ENCODE measurements around the gene ICAM2.

The ICAM2 gene

GRCh38 chr17:64002658-64003525 lies 17.5 kb downstream of the ICAM2 start:
- TF ChIP-seq REST (IDR thresholded peaks at IDR 0.05; ENCODE audit: insufficient read depth in 1 of 2, low read depth in 2 of 2, low read length in 2 of 2) (no peak), SIN3A (IDR thresholded peaks at IDR 0.05; ENCODE audit: borderline replicate concordance, insufficient read depth, low read length) (no peak), POLR2AphosphoS5 (IDR thresholded peaks at IDR 0.05; ENCODE audit: low read depth, low read length) (no peak), TAF1 (IDR thresholded peaks at IDR 0.05; ENCODE audit: borderline replicate concordance, insufficient read depth, low read length) (no peak), FOXP2 (optimal IDR thresholded peaks at IDR 0.05; ENCODE audit: borderline replicate concordance, extremely low read depth, extremely low read length, insufficient read depth) (no peak)

GRCh38 chr17:64001763-64002529 lies 18.5 kb downstream of the ICAM2 start:
- TF ChIP-seq REST (IDR thresholded peaks at IDR 0.05; ENCODE audit: insufficient read depth in 1 of 2, low read depth in 2 of 2, low read length in 2 of 2) = no peak
- no peak for TF ChIP-seq POLR2AphosphoS5 (IDR thresholded peaks at IDR 0.05; ENCODE audit: low read depth, low read length)
- TF ChIP-seq FOXP2 (optimal IDR thresholded peaks at IDR 0.05; ENCODE audit: borderline replicate concordance, extremely low read depth, extremely low read length, insufficient read depth) = no peak
- no peak for TF ChIP-seq TAF1 (IDR thresholded peaks at IDR 0.05; ENCODE audit: borderline replicate concordance, insufficient read depth, low read length)
- TF ChIP-seq SIN3A (IDR thresholded peaks at IDR 0.05; ENCODE audit: borderline replicate concordance, insufficient read depth, low read length) = no peak

GRCh38 chr17:64001091-64001579 lies 19.3 kb downstream of the ICAM2 start:
- TF ChIP-seq FOXP2 (optimal IDR thresholded peaks at IDR 0.05; ENCODE audit: borderline replicate concordance, extremely low read depth, extremely low read length, insufficient read depth) (no peak), TAF1 (IDR thresholded peaks at IDR 0.05; ENCODE audit: borderline replicate concordance, insufficient read depth, low read length) (no peak), POLR2AphosphoS5 (IDR thresholded peaks at IDR 0.05; ENCODE audit: low read depth, low read length) (no peak), SIN3A (IDR thresholded peaks at IDR 0.05; ENCODE audit: borderline replicate concordance, insufficient read depth, low read length) (no peak), REST (IDR thresholded peaks at IDR 0.05; ENCODE audit: insufficient read depth in 1 of 2, low read depth in 2 of 2, low read length in 2 of 2) (no peak)

- TF ChIP-seq FOXP2 (optimal IDR thresholded peaks at IDR 0.05; ENCODE audit: borderline replicate concordance, extremely low read depth, extremely low read length, insufficient read depth) (no peak), TAF1 (IDR thresholded peaks at IDR 0.05; ENCODE audit: borderline replicate concordance, insufficient read depth, low read length) (no peak), SIN3A (IDR thresholded peaks at IDR 0.05; ENCODE audit: borderline replicate concordance, insufficient read depth, low read length) (no peak), REST (IDR thresholded peaks at IDR 0.05; ENCODE audit: insufficient read depth in 1 of 2, low read depth in 2 of 2, low read length in 2 of 2) (no peak), POLR2AphosphoS5 (IDR thresholded peaks at IDR 0.05; ENCODE audit: low read depth, low read length) (no peak)
Observed at GRCh38 chr17:63999680-64000531, 20.5 kb downstream of the ICAM2 start.
